HG03354 (cell line): Measurements from ENCODE around the gene KRTAP4-1.
"Not testable (repeated sequence)": the region's sequence is repeated elsewhere in the genome, so short reads cannot be mapped to it uniquely, and the experiment has no call there.

ENCODE experiments used
- ATAC-seq: cut with Tn5 transposase; IDR thresholded peaks from one replicate; pipeline ENCODE4 v1.9.1; 2021; ENCODE audit warnings: mild to moderate bottlenecking; ENCODE audit not compliant: unreplicated experiment, poor library complexity, severe bottlenecking

Gene KRTAP4-1

GRCh38 chr17:41176744-41177387 is 7.8 kb downstream of the KRTAP4-1 start:
- ATAC-seq, result no peak

GRCh38 chr17:41171886-41172285 is 12.8 kb downstream of the KRTAP4-1 start:
- ATAC-seq, result no peak

- no peak for ATAC-seq
Observed at GRCh38 chr17:41168121-41168520, 16.6 kb downstream of the KRTAP4-1 start, which contains the start of gene KRTAP4-3. KRTAP4-3 (minus strand) TSS chr17:41168221; CDS start chr17:41168172, 49 bp downstream.

- ATAC-seq, result no peak
Observed at GRCh38 chr17:41167561-41167960, 17.1 kb downstream of the KRTAP4-1 start.

- no peak for ATAC-seq
Observed at GRCh38 chr17:41163828-41164227, 20.9 kb downstream of the KRTAP4-1 start.

GRCh38 chr17:41160648-41161047 is 24.1 kb downstream of the KRTAP4-1 start, which contains the start of gene KRTAP4-4:
KRTAP4-4 (minus strand) TSS chr17:41160748; CDS start chr17:41160691, 57 bp downstream.
- ATAC-seq, result no peak

GRCh38 chr17:41160190-41160589 is 24.5 kb downstream of the KRTAP4-1 start:
- not testable (repeated sequence) for ATAC-seq

GRCh38 chr17:41153856-41154255 is 30.9 kb downstream of the KRTAP4-1 start:
- ATAC-seq, result no peak

- no peak for ATAC-seq
Observed at GRCh38 chr17:41151525-41151924, 33.2 kb downstream of the KRTAP4-1 start.

- ATAC-seq, result no peak
Observed at GRCh38 chr17:41150026-41150425, 34.7 kb downstream of the KRTAP4-1 start.

GRCh38 chr17:41149652-41149985 is 35.1 kb downstream of the KRTAP4-1 start, which contains the start of gene KRTAP4-5:
KRTAP4-5 (minus strand) TSS chr17:41149825; CDS start chr17:41149767, 58 bp downstream.
- ATAC-seq, result no peak

- not testable (repeated sequence) for ATAC-seq
Observed at GRCh38 chr17:41148971-41149651, 35.6 kb downstream of the KRTAP4-1 start.

GRCh38 chr17:41147531-41148204 is 37.0 kb downstream of the KRTAP4-1 start:
- ATAC-seq, result no peak

GRCh38 chr17:41145261-41145660 is 39.5 kb downstream of the KRTAP4-1 start:
- no peak for ATAC-seq

- no peak for ATAC-seq
Observed at GRCh38 chr17:41144846-41145245, 39.9 kb downstream of the KRTAP4-1 start.

GRCh38 chr17:41141361-41141760 is 43.4 kb downstream of the KRTAP4-1 start:
- no peak for ATAC-seq

- ATAC-seq, result no peak
Observed at GRCh38 chr17:41140360-41141131, 44.2 kb downstream of the KRTAP4-1 start, which contains the start of gene KRTAP4-6. KRTAP4-6 (minus strand) TSS chr17:41140544; CDS start chr17:41140487, 57 bp downstream.

GRCh38 chr17:41139865-41140264 is 44.8 kb downstream of the KRTAP4-1 start:
- ATAC-seq, result not testable (repeated sequence)
